DLD1 (cell line): Measurements from ENCODE around the gene SMYD3.

ENCODE experiments used
- in situ Hi-C: cut with HindIII; loops from 2 replicates; pipeline ENCODE4 v1.10.0; 2017; ENCODE audit warnings: low sequenced_read_pairs

The SMYD3 gene

DNA sequence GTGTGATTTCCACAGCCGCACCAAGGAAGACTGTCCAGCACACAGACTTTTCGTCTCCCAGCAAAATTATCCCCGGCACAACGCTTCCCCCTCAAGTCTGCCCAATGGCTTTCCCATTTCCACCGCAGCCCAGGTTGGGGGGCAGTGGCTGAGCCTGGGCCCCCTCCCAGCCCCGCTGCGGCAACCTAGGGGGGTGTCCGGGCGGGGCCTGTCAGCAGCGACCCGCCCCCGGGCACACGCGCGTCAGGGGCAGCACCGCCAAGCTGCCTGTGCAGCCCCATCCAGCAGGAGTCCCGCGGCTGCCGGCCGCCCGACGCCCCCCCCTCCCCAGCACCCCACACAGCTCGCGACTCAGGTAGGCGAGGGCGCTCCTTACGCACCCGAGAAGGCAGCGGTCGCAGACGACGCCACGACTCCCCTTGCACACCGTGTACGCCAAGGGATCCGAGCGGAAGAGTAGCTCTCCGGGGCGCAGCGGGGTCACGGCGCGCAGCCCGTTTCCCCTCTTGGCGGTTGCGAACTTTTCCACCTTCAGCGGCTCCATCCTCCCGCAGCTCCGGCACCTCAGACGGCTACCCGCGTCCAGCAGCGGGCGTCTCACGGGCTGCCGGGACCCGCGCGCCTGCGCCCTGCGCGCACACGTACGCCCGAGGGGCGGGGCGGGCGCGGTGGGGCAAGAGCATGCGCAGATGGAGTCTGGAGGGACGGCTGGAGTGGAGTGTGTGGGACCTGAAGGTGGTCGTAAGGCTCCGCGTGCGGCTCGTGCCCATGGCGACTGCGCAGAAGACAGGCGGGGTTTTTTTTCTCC lies at the start of gene SMYD3:
SMYD3 (minus strand) TSS at position 606 of the 808 bp plus-strand sequence.
- in situ Hi-C loops: no loop called here

DNA sequence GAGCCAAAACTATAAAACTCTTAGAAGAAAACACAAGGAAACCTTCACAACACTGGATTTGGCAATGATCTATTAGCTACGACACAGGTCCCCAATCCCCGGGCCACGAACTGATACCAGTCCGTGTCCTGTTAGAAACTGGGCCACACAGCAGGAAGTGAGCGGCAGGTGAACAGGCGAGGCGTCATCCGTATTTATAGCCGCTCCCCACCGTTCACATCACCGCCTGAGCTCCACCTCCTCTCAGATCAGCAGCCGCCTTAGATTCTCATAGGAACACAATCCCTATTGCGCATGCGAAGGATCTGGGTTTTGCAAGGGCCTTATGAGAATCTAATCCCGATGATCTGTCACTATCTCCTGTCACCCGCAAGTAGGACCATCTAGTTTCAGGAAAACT lies 47.1 kb upstream of the SMYD3 start:
- in situ Hi-C loops: no loop called here

DNA sequence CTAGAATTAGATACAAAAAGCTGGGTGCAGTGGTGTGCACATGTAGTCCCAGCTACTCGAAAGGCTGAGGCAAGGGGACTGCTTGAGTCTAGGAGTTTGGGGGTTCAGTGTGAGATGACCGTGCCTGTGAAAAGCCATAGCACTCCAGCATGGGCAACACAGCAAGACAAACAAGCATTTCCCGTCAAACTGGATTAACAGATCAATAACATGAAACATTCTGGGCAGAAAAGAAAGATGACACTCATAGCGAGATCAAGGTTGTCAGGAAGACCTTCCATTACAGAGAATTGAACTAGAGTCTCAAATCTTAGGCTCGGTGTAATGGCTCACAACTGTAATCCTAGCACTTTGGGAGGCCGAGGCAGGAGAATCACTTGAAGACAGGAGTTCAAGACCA lies 45.0 kb upstream of the SMYD3 start:
- in situ Hi-C loops: no loop called here

DNA sequence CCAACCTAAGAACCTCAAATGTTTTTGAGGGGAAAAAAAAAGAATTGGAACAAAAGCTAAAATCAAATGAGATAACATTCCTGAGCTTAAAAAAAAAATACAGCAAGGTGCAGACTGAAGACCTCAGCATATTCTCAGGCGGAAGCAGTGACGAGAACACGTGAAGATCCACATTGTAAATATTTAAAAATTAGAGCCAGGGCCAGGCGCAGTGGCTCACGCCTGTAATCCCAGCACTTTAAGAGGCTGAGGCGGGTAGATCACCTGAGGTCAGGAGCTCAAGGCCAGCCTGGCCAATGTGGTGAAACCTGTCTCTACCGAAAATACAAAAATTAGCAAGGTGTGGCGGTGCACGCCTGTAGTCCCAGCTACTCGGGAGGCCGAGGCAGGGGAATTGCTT lies 43.3 kb upstream of the SMYD3 start:
- in situ Hi-C loops: no loop called here

DNA sequence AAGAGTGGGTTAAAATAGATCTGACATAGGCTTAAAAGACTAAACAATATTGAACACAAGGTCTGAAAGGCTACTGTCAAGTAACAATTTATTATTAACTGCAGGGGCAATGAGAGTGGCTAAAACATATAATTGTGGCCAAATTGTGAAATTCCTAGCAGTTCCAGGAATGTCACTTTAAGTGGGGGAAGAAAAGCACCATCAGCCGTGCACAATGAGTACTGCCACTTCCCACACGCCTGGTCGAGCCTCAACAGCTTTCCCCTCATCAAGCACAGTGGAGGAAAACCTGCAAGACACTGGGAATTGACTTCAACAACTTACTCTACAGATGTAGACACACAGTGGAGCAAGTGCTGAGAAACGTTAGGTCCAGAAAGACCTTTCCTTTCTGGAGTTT lies 42.6 kb upstream of the SMYD3 start:
- in situ Hi-C loops: no loop called here

DNA sequence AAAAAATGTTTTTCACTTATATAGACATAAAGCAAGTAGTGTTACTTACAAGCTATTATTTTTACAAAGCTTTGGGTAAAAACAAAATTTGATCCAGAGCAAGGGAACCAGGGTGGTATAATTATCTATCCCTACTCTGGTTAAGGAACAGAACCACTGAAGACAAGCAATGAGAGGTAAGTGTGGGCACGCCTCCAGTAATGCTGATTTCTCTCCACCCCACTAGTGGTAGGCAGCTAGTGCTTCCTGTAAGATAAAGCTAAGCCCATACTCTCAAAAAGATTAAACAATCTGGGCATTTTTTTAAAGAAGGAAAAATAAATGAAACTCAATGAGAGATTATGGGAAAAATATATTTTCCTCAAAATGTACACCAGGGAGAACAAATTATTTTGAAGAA lies 36.9 kb upstream of the SMYD3 start:
- in situ Hi-C loops: no loop called here

DNA sequence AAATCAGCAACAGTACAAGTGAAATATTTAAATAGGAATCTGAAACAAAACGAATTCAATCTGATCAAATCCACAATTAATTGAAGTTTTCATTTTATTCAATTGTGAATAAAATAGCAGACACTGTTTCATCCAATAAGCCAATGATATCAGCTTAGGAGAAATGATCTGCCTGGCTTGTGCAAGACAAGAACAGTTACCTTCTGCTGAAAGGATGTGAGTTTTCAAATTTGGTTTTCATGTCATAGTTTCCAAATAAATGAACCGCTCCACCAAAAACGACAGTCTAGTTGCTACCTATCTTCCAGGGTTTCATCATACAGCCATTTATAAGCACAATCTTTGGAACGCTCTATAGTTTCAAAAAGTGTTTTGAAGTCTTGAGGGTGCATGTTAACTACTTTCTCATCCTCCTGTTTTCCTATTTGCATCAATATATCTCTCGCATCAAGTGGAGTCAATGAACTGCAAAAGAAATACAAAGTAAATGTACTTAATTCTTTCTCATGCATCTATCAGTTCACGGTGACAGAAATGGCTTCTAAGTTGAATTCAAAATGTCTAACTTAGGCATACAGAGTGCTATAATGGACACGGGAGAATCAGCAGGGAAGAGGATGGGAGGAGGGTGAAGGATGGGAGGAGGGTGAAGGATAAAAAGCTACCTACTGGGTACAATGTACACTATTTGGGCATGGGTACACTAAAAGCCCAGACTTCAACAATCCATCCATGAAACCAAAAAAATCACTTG lies 33.8 kb upstream of the SMYD3 start:
- in situ Hi-C loops: no loop called here

DNA sequence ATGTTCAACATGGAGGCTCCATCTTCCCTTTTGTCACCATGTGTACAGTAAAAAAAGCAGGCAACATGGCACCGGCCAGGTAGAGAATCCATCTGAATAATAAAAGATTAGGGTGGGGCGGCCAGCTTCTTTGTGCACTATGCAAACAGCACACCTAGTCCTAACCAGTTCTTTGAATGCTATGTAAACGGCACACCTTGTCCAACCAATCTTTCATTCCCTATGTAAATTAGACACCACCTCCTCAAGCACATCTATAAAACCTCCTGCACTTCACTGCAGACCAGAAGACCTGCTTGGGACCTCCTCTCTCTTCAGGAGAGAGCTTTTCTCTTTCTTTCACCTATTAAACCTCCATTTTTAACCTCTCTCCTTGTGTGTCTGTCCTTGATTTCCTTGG lies 30.8 kb upstream of the SMYD3 start:
- in situ Hi-C loops: no loop called here

DNA sequence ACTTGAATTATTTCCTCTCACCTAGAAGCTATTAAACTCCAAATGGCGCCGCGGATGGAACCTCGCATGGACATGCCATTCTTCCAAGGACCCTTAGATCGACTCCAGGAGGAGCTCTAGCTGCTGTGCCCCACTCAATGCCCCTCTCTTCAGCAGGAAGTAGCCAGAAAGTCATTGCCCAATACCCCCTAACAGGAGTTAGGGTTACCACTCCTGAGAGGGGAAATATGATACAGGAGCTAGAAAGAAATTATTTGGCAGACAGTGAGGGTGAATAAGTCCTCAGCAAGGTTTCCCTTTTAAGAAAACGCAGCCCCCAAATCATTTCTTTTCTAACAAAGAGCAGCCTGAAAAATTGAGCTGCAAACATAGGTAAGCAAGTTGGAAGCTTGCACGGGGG lies 30.4 kb upstream of the SMYD3 start:
- in situ Hi-C loops: no loop called here

DNA sequence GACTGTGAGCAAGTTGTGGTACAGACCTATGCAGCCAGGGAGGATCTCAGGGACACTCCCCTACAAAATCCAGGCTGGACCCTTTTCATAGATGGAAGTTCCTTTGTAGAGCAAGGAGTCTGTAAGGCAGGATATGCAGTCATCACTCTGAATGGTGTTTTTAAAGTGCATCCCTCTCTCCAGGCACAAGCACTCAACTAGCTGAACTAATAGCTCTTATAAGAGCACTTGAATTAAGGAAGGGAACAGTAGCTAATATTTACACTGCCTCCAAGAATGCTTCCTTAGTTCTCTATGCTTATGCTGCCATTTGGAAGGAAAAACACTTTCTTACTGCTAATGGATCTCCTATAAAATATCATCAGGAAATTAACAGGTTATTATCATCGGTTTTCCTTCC lies 27.0 kb upstream of the SMYD3 start:
- in situ Hi-C loops: no loop called here

DNA sequence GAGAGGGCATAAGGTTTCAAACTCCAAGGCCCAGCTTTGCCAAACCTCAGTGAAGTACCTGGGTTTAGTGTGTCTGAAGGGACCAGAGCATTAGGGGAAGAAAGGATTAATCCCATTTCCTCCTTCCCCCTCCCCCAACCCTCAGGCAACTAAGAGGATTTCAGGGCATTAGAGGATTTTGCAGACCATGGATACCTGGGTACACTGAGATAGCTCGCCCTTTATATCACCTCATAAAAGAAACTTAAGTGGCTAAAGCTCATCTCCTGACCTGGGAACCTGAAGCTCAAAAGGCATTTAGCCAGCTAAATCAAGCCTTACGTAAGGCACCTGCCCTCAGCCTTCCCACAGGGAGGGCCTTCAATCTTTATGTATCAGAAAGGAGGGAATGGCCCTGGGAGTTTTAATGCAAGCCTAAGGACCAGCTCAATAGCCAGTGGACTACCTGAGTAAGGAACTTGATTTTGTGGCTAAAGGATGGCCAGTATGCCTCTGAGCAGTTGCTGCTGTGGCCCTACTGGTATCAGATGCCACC lies 26.4 kb upstream of the SMYD3 start:
- in situ Hi-C loops: no loop called here

DNA sequence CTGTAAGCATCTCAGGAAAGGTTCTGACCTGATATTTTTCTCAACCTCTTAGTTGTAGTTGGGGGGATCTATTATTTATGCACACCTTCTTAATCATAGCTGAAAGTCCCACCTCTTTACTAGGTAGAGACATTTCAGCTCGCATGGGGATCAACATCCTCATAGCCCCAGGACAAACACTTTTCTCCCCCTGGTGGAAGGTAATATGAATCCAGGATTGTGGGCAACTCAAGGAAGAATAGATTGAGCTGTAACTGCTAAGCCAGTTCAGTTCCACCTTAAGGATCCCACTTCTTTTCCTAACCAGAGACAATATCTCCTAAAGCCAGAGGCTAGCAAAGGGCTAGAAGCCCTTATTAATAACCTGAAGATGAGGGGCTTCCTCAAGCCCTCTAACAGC lies 25.4 kb upstream of the SMYD3 start:
- in situ Hi-C loops: no loop called here

DNA sequence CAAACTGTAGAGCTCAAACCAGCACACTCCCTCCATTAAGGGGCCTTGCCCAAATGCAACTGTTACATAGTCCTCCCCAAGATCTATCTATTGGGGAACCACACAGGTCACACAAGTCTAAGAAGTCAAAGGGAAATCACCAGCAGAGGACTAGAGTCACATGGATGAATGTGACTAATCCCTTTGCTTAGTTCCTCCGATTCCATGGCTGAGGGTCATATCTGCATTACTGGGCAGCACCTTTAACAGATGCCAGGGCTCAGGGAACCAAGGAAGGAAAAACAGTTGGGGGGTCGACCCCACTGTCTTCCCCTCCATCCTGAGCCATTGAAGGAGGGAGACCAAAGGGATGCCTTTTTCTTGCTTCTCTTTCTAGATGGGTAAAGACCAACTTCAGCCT lies 23.4 kb upstream of the SMYD3 start:
- in situ Hi-C loops: no loop called here

DNA sequence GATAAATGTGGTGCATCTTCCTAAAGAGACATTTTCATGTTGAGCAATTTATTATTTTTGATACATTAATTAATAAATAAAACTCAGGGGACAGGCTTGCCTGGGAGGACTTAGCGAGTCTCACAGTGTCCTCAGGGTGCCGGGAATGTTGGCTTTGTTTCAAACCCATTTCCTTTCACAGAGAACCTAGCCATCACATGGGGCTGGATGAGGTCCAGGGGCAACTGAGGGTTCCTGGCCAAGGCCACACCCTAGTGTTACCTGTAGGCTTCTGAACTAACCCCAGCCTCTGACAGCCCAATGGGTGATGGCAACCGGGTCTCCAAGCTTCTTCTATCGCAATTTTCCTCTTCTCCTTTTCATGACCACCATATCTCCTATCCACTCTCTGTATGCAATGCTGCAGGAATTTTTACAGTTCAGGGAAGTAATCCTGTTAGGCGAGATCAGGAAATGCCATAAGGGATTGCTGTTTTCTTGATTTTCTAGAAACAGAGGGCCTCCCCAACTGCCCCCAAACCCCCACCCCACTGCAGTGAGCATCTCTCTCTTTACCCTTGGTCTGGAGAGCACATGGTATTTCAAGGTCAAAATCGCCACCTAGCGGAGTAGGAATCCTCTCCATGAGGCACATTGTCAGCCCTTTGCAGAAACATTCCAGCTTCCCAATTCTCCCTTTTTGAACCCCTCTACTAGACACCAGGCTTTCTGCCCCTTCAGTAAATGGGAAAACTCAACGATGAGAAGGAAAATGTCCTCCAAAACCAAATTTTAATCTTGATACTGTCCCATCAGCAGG lies 22.1 kb upstream of the SMYD3 start:
- in situ Hi-C loops: no loop called here

DNA sequence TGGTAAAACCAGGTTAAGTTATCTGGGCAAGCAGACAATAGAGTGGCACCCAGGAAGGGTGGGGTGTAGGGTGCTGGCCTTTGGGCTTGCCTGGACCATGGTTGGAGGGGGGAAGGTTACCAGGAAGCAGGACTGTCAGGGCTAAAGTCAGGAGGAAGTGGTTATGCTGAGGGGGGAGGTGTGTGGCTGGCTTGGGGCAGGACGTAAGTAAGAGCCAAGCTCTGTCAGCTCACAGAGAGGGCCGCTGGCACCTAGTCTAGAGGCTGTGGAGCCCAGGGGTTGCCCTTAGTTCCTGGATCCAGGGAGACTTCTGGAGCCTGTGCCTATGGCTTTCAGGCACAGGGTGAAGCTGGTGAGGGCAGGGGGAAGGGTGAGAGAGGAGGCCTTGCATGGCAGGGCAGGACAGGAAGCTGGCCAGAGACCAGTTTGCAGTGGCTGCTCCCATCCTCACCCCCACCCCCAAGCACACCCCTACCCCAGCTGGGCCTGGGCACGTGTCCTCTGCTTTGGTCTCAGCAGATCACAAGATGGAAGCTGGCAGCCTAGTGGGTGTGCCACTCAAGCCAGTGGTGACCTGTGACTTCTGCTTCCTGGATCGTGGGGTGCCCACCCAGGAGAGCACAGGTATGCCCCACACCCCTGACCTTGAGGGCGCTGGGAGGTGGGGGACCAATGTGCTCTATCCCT lies 20.5 kb upstream of the SMYD3 start:
- in situ Hi-C loops: no loop called here

DNA sequence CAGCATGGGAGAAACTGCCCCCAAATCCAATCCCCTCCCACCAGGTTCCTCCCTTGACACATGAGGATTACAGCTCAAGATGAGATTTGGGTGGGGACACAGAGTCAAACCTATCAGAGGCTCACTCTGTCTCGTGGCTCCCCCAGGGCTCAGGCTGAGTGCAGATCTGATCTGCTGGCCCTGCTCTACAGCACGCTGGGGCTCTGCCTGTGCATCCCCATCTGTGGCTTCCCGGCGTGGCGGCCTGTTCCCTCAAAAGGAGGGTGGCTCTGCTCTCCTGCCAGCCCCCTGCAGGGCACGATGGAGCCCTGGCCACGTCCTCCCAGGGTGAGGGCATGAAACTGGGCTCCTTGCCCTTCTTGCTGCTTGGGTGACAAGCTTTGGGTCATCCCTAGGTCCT lies 19.8 kb upstream of the SMYD3 start:
- in situ Hi-C loops: no loop called here

DNA sequence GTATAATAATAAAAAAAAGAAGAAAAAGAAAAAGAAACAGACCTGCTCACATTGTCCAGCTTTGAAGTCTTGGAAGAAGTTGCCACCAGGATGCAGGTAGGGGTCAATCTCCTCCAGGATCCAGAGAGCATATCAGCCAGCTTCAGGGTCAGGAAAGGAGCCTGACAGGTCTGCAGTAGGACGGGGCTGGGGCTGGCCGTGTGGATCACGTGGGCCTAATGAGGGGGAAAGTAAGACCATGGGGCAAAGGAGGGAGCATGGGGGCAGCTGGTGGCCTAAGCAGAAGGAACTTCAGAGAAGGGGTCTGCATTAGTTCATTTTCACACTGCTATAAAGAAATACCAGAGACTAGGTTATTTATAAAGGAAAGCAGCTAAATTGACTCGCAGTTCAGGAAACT lies 19.3 kb upstream of the SMYD3 start:
- in situ Hi-C loops: no loop called here

DNA sequence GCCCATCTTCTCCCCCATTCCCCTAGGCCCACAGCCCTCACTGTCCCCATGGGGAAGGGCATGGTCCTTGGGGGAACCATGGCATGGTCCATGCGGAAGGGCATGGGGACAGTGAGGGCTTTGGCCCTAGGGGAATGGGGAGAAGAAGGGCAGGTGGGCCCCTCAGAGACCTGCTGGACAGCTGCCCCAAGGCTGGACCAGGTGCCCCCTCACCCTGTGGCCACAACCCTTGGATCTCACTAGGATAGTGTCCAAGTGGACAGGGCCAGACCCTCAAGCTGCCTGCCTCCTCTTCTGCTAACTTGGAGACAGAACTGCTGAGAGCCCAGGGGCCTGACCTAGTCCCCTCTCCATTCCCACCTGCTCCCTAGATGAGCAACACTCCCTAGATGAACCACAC lies 12.4 kb upstream of the SMYD3 start:
- in situ Hi-C loops: no loop called here

DNA sequence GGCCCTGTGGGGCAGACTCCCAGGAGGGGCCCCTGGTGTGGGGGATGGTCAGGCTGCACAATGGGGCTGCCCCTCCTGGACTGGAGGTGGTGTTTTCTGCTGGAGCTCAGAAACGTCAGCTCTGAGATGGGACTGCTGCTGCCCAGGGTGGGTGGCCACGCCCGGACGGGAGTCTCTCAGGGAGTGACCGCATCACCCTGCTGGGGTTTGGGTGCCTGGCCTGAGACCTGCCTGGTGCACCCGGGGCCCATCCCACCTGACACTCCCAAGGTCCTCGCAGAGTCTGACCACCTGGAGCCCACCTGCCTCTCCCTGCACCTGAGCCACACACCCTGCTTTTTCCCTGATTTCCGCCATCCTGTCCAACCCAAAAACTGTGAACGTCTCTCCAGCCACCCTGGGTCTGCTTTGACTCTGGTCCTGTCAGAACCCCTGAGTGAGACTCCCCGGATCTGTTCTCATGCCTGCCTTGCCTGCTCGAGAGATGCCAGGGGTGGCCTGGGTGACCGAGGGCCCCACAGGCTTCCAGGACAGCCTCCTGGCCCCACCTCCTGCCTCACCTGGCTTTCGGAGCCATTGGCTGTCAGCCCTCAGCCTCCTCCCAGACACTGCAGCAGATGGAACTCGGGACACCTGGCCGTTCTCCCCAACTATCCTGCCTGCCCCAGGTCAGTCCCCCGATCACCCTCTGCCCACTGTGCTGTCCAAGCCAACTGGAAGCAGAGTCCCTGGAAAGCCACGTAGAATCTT lies 11.6 kb upstream of the SMYD3 start:
- in situ Hi-C loops: no loop called here

DNA sequence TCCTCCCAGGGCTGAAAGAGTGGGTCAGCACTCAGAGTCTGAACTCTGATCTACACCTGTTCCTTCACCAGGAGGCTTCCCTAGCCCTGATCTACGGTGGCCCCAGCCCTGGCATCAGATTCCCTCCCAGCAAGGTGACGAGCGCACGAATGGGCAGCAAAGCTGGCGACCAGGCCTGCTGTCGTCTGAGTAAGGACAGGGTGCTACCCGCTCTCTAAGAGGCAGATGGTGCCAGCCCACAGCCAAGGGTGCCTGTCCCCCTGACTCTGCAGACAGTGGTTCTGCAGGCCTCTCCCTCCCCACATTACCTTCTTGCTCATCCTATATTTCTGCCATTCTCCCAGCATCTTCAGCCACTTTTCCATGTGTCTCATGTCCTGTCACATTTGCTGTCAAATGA lies 10.3 kb upstream of the SMYD3 start:
- in situ Hi-C loops: no loop called here
